Astrocyte of the cerebellum (primary cell): ENCODE data around the gene FSTL4.

Experiments used
- DNase-seq: peaks from one replicate; pipeline ENCODE4 v3.0.0-alpha.2; 2011; ENCODE audit warnings: low read depth
- H3K4me3 ChIP-seq: 2 replicates; pipeline ENCODE4 v1.5.1; 2011; ENCODE audit warnings: mild to moderate bottlenecking, low read depth, low read length, moderate library complexity
- CTCF ChIP-seq: IDR thresholded peaks from 2 replicates; pipeline ENCODE4 v1.5.1; 2012; ENCODE audit warnings: low read length, low read depth, moderate library complexity, mild to moderate bottlenecking; ENCODE audit errors: missing control alignments
- in situ Hi-C: cut with HindIII; loops from 2 replicates; pipeline ENCODE4 v1.10.0; 2017; ENCODE audit warnings: low sequenced_read_pairs

Gene FSTL4

GRCh38 chr5:133232011-133232410 is 380.3 kb downstream of the FSTL4 start:
- in situ Hi-C loops, result no loop called here
- DNase-seq, result no peak
- no peak overlapping the region for H3K4me3 ChIP-seq
- TF ChIP-seq CTCF, result no peak

GRCh38 chr5:133230823-133231578 is 381.3 kb downstream of the FSTL4 start:
- in situ Hi-C loops, result no loop called here
- TF ChIP-seq CTCF, result no peak
- DNase-seq, result no peak
- H3K4me3 ChIP-seq, result no peak overlapping the region

GRCh38 chr5:133229931-133230664 is 382.2 kb downstream of the FSTL4 start:
- H3K4me3 ChIP-seq, result no peak overlapping the region
- in situ Hi-C loops, result no loop called here
- TF ChIP-seq CTCF, result no peak
- no peak for DNase-seq

- in situ Hi-C loops, result no loop called here
- no peak for DNase-seq
- no peak for TF ChIP-seq CTCF
- H3K4me3 ChIP-seq, result no peak overlapping the region
Observed at GRCh38 chr5:133228316-133228715, 384.0 kb downstream of the FSTL4 start.

- in situ Hi-C loops, result no loop called here
- no peak overlapping the region for H3K4me3 ChIP-seq
- DNase-seq, result no peak
- no peak for TF ChIP-seq CTCF
Observed at GRCh38 chr5:133227897-133228296, 384.4 kb downstream of the FSTL4 start.

GRCh38 chr5:133227082-133227481 is 385.3 kb downstream of the FSTL4 start:
- H3K4me3 ChIP-seq, result no peak overlapping the region
- TF ChIP-seq CTCF, result no peak
- in situ Hi-C loops, result no loop called here
- DNase-seq, result no peak
